RPMI7951 (cell line): ENCODE measurements around the gene BICDL1. TPM values are rescaled to one million over a fixed set of nuclear protein-coding genes. Genes with fewer than 3 reads are reported as not detected.

Source experiments
- DNase-seq: peaks from one replicate; pipeline ENCODE4 v3.0.0-alpha.2; 2012; ENCODE audit warnings: low read depth
- total RNA-seq: library from RNA; depleted of rRNA; stranded (reverse); fragments of >200 nt; shearing (Covaris generic); gene quantifications from 2 replicates; pipeline ENCODE4 v1.2.3, GENCODE V29; 2014; rRNA removed

The BICDL1 gene
- total RNA-seq, 1 experiment from 2014 or later: not detected

DNA sequence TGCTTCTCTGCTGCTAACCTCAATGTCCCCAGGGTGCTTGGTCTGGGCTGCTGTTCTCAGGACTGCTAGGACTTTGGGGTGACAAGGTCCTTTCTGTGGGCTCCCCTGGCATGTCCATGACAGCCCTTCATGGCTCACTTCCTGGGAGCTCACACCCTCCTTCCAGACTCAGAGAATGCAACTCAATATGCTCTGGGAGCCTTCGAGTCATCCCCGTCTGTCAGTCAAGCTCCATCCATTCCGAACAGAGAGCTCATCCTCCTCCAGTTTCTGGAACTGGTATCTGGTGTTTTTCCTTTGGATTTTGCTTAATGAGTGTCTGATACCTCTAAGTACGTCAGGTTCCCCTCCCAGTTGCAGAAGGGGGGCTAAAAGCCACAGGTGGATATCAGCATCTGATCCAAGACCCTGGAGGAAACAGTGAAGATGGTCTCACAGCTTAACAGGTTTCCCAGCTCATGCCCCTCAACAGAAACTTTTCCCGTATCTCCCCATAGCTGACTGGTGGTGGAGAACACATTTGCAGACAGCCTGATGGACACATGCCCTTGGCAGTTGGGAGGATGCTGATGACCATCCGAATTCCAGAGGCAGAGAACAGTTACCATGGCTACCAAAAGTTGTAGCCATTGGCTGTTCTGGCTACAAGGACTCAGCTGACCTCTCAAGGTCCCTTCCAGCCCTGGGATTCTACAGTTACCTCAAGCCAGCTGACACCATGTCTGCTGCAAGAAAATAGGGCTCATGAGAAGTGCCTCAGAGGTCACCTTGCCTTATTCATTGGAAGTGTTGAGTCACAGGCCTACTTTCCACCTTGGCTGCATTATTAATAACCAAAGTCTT is 137.0 kb downstream of the BICDL1 start:
- no peak for DNase-seq

DNA sequence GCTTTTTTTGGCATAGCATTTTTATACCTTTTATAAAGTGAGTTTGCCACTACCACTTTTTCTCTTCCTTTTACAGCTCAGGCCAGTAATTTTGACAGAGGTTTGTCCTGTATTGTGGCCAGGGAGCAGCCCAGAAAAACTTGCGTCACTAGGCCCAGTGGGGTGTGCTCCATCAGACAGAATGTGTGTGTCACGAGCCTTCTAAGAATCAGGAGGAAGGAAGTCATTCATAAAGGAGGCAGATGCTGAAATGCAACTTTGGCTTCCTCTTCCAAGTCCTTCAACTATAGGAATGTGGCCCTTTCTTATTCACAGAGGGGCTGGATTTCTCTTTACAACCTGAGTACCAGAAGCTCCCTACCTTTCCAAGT is 137.6 kb downstream of the BICDL1 start:
- no peak for DNase-seq

DNA sequence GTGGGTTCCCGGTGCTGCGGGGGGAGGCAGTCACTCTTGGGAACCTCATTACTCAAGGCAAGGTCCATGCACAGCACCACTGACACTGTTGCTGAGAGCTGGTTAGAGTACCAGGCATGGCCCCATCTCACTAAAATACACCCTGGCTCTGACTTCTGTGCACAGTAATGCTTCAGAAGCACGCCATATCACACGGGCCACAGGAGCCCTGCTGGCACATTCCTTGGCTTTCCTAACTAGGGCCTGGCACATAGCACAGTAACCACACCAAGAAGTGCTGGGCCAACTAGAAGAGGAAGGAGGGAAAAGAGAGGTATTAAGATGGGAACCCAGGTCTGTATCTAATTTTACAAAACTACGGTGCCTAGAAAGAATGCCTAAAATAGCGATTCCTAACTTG is 141.0 kb downstream of the BICDL1 start:
- DNase-seq: no peak

DNA sequence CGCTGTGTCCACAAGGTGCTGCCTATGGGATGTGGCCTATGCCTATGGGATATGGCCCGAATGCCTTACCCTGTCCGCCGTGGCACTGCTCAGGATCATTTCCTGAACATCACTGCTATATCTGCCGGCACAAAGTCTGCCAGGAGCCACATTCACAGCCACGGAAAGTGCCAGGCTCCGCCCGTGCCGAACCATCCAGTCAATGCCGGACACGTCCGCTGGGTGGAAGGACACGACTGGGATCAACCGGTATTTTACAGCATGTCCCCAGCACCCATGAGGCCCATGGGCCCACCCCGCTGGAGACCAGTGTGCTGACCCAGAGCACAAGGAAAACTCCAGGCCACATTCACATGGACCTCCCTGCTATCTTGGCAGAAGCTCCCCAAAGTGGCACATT is 142.1 kb downstream of the BICDL1 start:
- no peak for DNase-seq

DNA sequence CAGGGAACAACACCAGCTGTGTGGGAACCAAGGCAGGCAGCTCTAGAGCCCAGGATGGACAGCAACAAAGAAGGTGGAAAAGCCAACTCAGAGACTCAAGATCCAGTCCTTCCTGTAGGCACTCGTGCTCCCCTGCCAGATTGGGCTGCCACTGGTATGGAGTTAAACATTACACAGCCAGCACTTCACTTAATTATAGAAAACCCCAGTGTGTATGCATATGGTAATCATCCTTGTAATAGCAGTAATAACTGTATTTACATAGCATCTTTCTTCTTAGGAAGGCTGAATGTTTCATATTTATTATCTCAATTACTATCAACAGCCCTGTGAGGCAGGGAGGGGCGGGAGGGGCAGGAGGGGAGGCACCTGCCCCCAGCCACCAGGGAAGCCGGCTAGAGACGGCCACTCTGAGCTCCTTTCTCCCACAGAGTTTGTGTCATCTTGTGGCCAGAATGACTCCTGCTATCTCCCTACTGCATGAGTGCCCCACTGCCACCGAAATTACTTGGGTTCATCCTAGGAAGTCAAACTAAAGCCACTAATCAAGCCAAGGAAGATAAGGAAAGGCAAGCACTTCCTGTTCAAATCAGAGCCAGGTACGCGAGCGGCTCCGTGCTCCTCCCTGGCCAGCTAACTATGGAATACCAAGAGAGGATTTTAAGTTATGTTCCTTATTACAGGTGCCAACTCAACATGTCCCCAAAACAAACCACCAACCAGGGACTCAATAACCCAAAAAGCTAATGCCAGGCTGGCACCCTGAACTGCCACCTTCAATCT is 143.2 kb downstream of the BICDL1 start:
- DNase-seq: no peak

DNA sequence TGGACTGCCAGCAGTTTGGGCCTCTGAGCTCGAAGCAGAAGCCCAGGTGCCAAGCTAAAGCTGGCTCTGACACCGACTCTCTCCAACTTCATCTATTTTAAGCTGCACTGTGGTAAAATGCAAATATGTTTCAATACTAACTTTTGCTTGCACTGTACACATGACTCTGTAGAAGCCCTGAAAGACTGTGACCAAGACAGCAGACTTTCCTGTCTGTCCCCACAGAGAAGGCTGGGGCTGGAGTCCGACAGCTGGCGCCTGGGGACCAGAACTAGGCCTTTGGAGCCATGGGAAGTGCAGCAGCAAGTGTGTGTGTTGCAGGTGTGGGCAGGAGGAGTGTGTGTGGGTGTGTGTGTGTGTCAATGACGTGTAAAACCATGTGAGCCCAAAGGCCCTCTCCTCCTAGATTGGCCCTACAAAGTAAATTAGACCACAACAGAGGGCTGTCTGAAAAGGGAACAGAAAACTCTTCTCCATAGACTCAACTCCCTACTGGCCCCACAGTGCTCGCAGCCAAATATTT is 143.9 kb downstream of the BICDL1 start:
- DNase-seq: no peak

DNA sequence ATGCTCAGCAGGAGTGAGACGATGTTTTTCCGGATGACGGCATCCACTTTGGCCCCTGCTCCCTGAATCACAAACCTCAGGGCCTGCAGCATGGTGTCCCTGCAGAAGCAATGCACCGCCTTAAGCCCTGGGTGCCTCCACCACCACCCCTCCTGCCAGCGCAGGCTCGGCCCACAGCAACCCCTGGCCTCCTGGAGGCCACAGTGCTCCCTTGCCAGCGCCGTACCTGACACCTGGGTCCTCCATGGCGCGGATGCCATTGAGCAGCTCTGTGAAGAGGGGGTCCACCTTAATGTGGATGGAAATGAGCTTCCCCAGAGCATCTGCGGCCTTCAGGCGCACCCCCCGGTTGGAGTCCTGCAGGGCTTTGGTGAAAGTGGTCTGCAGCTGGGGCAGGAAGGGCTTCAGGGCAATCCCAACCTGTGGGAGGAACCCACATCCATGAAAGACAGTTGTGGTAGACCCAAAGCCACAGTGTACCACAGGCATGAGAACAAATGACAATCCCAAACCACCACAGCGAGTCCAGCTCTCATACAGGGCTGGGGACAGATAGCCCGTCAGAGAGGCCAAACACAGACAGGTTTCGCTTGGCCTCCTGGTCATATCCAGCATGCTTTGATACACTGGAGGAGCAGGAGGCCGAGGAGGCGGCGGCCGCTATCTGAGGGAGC is 145.4 kb downstream of the BICDL1 start:
- no peak for DNase-seq

DNA sequence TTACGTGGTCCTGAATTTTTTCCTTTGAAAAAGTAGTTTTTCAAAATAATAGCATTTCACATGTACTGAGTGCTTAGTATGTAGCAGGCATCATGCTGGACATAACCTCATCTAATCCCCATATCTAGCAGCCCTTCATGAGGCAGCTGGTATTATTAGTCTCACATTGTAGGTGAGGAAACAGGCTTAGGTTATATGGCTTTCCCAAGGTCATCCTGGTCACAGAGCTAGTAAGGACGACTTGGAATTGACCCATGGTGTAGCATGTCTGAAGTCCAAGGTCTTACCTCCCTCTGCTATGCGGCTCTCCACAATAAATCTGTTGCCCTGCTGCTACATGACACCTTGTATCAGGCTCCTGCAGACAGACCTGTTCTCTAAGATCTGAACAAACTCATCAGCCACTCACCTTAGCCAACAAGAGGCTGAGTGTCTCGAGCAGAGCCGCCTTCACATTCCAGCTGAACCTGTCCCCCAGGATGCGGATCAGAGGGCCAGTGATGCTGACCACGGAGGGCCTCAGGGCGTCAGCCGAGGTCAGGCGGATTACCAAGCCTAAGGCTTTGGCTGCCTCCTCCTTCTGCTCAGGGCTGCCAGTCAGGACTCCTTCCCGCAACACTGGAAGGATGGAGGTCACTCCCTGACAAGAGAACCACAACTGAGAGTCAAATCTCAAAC is 147.2 kb downstream of the BICDL1 start:
- no peak for DNase-seq

DNA sequence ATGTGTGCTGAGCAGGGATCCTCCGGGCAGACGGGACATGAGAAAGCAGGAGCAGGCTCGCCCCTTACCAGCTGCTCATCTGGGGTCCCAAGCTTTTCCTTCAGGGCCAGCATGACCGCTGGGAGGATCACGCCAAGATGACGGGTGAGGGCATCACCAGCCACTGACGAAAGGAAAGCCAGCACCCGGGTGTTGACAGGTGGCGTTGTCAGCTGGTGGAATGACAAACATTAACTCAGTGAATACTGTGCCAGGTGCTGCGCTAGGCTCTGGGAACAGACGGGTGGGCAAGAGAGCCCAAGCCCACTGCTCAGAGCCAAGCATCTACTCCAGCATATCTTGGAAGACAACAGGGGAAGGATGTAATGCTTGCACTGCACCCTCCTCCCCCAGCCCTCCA is 148.8 kb downstream of the BICDL1 start:
- DNase-seq: no peak

DNA sequence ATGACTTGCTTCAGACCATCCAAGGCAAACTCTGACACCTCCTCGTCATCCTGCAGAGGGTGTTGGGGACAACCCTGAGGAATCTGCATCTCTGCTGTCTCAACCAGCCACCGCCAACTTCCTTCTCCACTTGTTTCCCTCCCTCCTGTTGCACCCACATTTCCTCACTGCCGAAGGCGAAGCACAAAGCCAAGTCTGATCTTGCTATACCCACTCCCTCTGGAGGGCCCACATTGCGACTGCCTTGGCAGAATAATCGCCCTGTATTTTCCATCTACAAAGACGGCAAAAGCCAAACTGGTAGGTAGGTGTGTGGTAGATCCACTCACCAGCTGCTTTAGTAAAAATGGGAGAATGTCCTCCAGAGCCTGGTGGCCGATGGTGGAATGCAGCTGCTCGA is 149.3 kb downstream of the BICDL1 start:
- no peak for DNase-seq

DNA sequence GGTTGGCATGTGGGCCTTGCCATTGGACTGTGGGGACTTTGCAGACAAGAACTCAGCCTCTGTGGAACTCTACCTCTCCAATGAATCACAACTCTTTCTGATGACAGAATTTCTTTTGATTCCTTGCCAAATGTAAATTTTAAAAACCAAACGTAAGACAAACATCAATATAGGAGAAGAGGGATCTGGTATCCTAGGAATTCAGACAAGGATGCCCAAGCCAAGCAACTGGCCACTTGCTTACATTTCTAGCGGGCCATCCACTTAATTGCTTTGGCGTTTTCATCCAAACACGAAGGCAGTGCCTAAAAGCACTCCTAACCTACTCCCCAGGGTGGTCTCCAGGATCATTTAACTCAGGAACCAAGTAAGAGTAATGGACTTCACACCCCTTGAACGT is 150.9 kb downstream of the BICDL1 start:
- no peak for DNase-seq

DNA sequence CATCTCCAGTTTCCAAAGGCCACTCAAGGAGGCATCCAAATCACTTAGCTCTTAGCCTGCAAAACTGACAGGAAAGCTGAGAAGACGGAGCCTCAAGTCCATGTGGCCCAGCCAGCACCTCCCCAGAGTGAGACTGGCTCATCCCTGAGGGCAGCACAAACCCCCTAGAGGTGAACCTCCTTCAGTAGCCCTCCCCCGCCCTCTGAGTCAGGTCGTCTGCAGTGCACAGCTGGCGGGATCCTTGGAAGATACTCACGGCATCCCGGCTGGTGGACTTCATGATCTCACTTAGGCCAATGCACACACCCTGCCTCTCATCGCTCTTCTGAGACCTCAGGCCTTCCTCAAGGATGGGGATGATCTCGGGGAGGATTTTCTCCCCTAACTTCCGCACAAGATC is 151.6 kb downstream of the BICDL1 start:
- DNase-seq: no peak

DNA sequence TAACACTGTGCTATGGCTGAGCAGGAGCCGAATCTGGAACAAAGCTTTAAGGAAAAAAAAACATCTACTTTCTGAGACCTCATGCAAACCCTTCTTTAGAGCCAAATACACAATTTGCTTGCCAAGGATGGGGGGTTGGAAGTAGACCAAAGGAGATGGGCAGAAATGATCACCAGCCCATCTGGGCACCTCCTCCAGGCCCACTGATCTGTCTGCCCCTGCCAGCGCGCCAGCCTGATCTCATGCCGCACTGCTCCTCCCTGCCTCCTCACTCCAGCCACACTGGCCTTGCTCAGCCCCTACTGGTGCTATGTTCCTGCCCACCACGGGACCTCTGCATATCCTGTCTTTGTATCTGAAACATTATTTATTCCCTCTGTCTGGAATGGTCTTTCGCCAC is 152.3 kb downstream of the BICDL1 start:
- no peak for DNase-seq

DNA sequence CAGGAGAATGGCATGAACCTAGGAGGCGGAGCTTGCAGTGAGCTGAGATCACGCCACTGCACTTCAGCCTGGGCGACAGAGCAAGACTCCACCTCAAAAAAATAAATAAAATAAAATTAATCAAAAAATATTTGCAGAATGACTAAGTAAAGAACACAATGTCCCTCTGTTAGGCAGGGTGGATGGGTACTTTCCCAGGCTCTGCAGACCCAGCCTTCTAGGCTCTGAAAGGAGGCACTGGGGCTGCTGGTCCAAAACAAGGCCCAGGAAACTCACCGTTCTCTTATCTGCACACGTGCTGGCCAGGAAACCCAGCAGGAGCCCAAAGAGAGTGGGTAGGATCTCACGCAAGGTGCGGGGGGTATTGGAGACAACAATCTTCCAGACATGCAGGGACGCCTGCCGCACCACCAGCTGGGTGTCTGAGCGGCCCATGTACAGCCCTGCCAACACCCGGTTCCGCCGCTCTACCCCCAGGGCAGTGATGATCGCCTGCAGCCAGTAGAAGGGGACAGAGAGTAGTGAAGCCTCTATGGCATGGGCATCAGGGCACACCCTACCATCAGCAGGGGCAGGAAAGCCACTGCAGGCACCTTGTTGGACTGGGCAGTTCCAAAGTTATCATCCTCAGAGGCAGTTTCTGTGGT is 153.3 kb downstream of the BICDL1 start:
- DNase-seq: no peak

Other genes with a start within 250 kb of the BICDL1 start
- 35.6 and 36.0 TPM in 2 replicates for gene CIT, start 111.9 kb upstream of the BICDL1 start, total RNA-seq
- 16.6 and 16.8 TPM in 2 replicates for gene RAB35, start 127.5 kb downstream of the BICDL1 start, total RNA-seq
- gene GCN1, start 205.5 kb downstream of the BICDL1 start, total RNA-seq: 27.0 and 39.4 TPM in 2 replicates
- gene RPLP0, start 211.9 kb downstream of the BICDL1 start, total RNA-seq: 3,658 and 4,112 TPM in 2 replicates